Brain pericyte (primary cell): Measurements from ENCODE around the gene CCDC154.
A peak's percentile ranks its signal among the peaks of the same experiment; 100 is the strongest.
"Not testable (repeated sequence)": the region's sequence is repeated elsewhere in the genome, so short reads cannot be mapped to it uniquely, and the experiment has no call there.

Source experiments
- DNase-seq: peaks from one replicate; pipeline ENCODE4 v3.0.0-alpha.2; 2012; ENCODE audit warnings: low read depth, low spot score

CCDC154 gene

DNA sequence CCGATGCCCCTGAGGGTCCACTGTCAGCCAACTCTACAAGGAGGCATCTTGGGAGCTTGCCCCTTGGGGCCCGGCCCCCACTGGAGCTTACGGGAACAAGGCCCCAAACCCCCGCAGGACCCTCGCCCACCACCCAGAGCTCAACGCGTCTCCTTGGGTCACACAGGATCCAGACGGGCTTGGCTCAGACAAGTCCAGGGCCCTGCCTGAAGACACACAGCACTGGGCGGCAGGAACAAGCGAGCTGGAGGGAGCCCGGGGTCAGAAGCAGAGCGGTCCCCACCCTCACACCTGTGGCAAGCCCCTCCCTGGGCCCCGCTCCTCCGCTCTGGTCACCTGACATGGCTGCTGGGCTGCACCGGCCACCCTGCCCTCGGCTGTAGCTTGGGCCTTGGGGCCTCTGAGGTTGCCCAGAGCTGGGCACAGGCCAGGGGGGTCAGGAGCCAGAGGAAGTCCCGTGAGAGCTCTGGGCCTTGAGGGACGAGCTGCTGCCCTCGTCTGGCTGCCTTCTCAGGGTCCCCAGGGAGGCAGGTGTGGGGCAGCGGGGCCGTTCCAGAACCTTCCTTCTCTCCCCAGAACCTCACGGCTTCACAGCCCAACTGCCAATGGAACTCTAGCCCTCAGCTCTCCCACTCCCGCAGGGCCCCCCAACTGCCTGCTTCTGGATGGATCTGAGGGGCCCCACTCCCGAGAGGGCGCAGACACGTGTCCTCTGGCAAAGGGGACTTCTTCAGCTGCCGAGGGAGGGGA lies at the start of gene CCDC154:
TSS of gene CCDC154 (minus strand) at position 577 of the 750 bp plus-strand sequence. CDS start at position 343, 234 bp downstream.
- no peak for DNase-seq

- no peak for DNase-seq
Observed at GRCh38 chr16:1493746-1494094, 49.4 kb upstream of the CCDC154 start.

DNA sequence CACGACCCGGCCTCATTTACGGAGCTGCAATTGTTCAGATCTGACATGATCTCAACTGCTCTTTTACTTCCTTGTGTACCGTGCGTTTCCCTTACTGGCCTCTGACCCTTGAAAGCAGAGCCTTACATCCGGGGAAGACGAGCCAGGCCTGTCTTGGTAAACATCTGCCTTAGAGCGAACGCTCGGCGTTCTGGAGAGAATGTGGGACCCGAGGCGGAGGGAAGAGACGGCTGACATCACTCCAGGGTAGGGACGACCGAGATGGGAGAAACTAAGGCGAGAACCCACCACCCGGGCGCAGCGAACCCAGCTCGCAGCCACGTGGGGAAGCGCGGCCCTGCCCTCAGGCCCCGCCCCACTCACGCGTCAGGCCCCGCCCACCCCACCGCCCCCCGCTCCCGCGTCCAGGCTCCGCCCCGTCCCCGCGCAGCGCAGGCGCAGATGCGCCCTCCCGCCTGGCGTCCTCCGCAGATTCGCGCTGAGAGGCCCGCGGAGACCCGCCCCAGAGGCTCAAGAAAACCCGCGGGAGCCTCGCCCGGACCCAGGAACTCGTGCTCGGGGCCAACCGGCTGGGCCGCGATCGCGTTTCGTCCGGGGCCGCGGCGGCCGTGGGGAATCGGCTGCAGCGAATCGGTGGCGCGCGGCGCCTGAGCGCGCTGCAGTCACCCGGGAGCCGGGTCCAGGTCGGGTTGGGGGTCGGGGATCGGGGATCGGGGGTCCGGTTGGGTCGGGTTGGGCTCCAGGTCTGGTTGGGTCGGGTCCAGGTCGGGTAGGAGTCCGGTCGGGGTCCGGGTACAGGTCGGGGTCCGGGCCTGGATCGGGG lies 48.8 kb upstream of the CCDC154 start, which contains the start of gene TELO2:
TSS of gene TELO2 (plus strand) at position 438 of the 823 bp plus-strand sequence. CDS start 922 bp downstream, outside the sequence.
- DNase-seq = peak; percentile 40

DNA sequence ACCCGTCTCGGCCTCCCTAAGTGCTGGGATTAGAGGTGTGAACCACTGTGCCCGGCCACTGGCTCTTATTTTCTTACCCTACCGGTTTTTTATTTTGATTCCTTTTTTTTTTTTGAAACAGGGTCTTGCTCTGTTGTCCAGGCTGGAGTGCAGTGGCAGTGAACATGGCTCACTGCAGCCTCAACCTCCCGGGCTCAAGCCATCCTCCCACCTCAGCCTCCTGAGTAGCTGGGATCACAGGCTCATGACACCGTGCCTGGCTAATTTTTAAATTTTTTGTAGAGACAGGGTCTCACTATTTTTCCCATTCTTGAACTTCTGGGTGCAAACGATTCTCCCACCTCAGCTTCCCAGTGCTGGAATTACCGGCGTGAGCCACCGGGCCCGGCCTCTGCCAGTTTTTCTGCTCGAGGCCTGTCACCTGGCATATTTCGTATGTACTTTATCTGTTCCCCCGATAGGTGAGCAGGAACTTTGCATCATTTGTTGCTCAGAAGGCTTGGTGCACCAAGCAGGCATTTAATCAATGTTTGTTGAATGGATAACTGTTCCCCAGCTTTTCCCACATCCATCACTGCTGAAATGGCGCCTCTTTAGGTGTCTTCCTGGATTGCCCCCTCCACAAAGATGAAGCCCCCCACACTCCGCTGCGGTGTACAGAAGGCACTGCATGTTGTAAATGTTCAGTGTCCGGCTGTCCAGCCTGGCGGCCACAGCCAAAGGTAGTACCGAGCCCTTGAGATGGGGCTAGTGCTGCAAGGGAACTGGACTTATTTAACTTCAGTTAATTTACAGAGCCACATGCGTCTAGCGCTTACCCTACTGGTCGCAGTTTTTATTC lies 47.9 kb upstream of the CCDC154 start:
- DNase-seq = no peak

GRCh38 chr16:1491327-1491726 lies 47.0 kb upstream of the CCDC154 start:
- no peak for DNase-seq

DNA sequence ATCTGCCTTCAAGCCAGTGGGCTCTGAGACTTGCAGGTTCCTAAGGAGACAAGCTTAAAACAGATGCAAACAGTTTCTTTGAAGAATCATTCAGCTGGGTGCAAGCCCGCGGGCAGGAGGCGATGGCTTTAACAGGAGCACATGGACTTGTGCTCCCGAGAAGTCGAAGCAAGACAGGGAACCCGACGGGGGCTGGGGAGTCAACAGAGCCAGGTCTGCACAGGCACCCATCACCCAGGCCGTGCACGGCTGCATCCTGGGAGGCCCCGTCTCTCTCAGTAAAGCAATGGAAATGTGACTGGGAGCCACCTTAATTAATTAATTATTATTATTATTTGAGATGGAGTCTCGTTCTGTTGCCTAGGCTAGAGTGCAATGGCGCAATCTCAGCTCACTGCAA lies 44.7 kb upstream of the CCDC154 start:
- DNase-seq = no peak

DNA sequence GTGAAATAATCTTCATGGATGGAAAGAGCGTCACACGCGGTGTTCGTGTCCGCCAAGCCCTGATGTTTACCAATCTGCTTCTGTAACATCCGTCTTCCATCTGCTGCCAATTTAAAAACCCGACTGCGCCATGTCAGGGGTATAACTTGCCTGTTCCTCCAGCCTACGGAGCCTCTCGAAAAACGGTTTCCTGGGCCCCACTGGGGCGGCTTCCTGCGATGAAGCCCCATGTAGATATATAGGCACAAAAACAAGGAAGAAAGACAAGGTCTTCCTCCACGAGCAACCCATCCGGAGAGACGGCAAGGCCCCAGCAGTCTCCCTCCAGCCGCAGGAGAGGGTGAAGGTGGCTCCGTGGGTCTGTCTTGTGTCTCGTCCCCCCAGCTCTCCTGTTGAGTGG lies 44.3 kb upstream of the CCDC154 start, which contains the start of gene PTX4:
TSS of gene PTX4 (minus strand) at position 326 of the 400 bp plus-strand sequence. CDS start at position 291, 35 bp downstream.
- DNase-seq = no peak

GRCh38 chr16:1488054-1488601 lies 43.8 kb upstream of the CCDC154 start:
- no peak for DNase-seq

DNA sequence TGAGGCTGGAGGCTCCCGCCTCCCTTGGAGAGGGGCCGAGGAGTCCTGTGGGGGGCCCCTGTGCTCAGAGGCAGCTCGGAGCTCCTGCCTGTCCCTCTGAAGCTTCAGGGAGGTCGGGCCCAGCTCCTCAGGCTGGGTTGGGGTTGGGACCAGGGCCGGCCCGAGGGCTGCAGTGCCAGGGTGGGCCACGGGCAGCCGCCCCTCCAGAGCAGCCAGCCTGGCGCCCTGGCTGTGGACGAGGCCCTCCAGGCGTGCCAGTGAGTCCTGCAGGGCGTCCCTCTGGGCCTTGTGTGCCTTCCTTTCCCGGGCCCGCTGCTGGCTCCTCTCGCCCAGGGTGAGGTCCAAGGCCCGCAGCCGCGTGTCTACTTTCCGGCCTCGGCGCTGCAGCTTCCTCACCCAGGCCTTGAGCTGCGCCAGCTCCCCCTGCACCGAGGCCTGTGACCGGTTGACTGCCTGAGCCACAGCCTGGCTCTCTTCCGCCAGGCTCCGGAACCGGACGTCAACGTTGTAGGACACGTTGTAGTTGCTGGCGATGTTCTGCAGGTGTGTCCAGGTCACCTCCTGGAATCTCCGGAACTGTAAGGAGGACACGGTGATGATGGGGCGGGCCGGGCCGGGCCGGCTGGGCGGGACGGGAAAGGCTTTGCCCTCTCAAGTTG lies 43.2 kb upstream of the CCDC154 start:
- DNase-seq = no peak

- DNase-seq = no peak
Observed at GRCh38 chr16:1486551-1487390, 42.4 kb upstream of the CCDC154 start.

DNA sequence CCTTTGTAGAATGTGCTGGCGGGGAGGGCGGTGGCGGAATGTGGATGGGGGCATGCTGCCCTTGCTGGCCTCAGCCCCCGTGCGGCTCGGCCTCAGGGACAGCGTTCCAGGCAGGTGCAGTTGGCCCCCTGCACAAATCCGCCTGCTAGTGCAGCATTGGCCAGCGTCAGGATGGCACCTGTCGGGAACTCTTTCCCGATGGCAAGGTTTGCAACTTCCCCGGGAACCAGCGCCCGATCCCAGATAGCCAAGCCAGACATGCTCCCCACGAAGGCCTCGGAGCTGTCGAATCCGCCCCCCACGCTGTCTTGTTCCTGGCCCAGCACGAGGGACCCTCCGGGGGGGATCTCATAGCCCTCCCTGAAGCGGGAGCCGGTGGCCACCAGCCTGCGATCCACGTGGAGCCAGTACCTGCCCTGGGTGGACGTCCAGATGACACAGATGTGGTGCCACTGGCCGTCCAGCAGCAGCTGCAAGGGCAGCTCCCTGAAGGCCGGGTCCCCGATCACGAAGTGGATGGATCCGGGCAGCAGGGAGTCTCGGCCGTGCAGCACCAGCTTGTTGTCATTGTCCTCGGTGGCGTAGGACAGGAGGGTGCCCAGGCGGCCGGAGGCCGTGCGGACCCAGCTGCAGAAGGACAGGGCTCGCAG lies 41.6 kb upstream of the CCDC154 start:
- no peak for DNase-seq

- DNase-seq = no peak
Observed at GRCh38 chr16:1481906-1482835, 37.8 kb upstream of the CCDC154 start.

DNA sequence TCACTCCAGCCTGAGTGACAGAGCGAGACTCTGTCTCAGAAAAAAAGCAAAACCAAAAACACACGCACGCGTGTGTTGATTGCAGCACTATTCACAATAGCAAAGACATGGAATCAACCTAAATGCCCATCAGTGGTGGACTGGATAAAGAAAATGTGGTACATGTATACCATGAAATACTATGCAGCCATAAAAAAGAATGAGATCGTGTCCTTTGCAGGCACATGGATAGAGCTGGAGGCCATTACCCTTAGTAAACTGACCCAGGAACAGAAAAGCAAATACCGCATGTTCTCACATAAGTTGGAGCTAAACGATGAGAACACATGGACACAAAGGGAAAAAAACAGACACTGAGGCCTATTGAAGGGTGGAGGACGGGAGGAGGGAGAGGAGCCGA lies 34.6 kb upstream of the CCDC154 start:
- not testable (repeated sequence) for DNase-seq

- no peak for DNase-seq
Observed at GRCh38 chr16:1477033-1477432, 32.7 kb upstream of the CCDC154 start.

GRCh38 chr16:1475552-1476114 lies 31.3 kb upstream of the CCDC154 start:
- DNase-seq = no peak

DNA sequence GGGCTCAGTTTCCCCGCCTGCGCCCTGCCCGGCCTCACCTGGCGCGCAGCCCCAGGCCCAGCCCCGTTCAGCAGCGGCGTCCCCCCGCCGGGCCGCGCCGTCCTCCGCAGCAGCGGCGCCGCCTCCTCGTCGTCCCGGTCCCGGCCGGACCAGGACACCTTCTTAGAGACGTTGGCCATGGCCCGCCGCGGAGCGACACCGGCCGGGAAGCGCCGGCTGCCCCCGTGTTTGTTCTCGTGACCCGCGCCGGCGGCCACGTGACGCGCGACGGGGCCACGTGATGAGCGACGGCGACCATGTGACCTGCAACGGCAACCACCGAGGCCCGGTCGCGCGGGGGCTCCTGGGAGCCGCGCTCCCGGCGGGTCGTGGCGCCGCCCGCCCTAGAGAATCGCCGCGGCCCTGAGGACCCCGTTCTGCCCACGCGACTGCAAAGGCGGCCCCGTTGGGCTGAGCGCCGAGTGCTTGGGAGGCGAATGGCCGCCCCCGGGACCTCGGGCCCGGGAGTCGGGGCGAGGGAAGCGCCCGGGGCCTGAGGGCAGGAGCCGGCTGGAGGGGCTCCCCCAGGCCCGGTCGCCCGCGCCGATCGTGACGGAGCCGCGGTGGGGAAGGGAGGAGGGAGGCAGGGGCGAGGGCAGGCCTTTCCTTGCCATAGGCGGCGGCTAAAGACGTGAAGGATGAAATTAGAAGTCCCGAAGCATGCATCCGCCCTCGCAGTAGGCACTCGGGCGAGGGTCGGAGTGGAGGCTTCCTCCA lies 30.6 kb upstream of the CCDC154 start, which contains the start of gene CLCN7:
TSS of gene CLCN7 (minus strand) at position 233 of the 756 bp plus-strand sequence. CDS start at position 179, 54 bp downstream.
- peak; percentile 37 for DNase-seq
